Activated CD8-positive, alpha-beta memory T cell treated with anti-CD3 and anti-CD28 coated beads for 48 hours (primary cell): ENCODE data around the gene KCNQ1.

Experiments
- DNase-seq, 3 experiments: peaks; one replicate each; pipeline ENCODE4 v3.0.0-alpha.2; 2020; ENCODE audit warnings: low read depth in 2 of 3, low spot score in 2 of 3

KCNQ1 gene

DNA sequence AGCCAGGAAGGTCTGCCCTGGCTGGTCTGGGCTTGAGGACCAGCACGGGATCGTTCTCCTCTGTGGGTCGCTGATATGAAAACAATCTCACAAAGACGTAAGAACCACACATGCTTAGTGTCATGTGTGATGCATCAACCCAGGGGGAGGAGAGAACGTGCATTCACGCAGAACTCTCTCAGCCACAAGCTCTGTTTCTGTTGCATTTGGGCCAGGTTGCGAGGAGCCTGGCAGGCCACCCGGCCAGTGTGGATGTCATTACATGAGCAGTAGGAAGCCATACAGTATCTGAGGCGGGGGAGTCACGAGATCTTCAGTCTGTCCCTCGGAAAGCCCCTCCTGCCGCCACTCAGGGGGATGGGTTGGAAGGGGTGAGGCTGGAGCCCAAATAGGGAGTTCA, 308.1 kb downstream of the KCNQ1 start:
- no peak for DNase-seq

DNA sequence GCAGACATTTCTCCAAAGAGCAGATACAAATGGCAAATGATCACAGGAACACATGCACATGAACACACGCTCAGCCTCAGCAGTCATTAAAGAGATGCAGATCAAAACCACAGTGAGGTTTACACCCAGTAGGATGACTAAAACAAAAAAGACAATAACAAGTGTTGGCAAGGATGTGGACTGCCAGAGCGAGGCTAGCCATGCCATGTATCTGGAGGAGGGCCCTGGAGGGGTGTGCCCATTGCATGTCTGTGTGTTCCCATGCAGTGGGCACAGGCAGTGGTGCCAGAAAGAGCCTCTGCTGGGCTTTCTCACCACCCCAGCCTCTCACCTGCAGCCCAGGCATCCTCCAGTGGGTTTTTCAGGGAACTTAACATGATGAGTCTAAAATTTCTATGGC, 309.2 kb downstream of the KCNQ1 start:
- DNase-seq: no peak

DNA sequence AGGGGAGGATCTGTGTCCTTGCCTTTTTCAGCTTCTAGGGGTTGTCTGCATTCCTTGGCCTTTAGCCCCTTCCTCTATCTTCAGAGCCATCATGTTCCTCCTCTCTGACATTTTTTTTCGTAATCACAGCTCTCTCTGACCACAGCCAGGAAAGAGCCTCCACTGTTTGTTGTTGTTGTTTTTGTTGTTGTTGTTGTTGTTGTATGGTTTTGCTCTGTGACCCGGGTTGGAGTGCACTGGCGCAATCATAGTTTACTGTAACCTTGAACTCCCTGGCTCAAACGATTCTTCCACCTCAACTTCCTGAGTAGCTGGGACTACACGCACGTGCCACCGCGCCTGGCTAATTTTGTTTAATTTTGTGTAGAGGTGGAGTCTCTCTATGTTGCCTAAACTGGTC, 310.3 kb downstream of the KCNQ1 start:
- DNase-seq: no peak

DNA sequence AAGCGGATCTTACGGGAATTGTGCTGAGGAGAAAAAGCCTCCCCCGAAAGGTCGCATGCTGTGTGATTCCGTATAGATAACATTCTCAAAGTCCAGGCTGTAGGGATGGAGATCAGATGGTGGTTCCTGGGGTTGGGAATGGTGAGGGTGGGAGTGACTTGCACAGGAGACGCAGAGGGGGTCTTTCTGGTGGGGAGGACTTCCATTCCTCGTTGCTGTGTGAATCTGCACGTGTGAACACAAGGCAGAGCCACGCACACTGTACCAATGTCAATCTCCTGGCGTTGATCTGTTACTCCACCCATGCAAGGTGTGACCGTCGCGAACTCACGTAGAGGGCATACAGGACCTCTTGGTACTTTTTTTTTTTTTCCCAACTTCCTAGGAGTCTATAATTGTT, 313.9 kb downstream of the KCNQ1 start:
- no peak for DNase-seq

DNA sequence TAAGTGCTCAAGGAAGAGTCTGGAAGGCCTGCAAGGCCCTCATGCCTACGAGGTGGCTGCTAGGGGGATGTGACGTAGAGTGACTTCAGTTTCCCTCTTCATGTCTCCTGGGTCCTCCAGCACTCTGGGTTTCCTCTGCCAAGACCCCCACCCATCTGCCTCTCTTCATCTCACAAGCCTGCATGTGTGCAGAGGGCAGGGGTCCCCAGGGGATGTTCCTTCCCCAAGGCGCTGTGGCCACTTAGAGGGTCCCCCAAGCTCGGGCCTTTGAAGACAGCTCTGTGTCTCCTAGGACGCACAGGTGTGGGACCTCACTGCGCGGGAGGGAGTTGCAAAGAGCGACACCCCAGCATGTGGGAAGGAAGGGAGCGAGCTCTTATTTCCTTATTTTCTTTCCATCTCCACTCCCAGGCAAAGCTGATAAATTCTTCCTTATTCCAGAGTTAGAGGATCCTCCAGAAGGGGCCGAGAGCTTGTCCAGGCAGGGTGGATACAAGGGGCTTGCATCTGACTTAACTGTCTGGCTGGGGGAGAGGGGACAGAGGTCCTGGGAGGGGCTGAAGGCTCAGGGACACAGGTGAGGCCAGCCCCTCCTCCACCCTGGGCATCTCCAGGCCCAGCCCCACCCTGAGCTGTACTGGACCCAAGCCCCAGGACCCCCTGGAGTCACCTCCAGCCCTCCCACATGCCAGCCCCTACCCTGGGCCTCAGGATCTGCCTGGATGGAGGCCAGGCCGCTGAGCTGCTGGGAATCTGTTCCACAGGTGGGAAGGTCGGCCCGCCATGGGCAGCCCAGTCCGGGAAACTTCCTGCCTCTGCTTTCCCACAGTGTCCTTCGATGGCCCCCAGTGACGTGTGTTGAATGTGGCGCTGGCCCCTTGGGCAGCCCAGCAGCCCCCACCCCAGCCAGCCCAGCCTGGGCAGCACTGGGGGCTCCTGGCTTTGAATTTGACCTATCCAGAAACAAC, 314.7 kb downstream of the KCNQ1 start:
- no peak for DNase-seq

DNA sequence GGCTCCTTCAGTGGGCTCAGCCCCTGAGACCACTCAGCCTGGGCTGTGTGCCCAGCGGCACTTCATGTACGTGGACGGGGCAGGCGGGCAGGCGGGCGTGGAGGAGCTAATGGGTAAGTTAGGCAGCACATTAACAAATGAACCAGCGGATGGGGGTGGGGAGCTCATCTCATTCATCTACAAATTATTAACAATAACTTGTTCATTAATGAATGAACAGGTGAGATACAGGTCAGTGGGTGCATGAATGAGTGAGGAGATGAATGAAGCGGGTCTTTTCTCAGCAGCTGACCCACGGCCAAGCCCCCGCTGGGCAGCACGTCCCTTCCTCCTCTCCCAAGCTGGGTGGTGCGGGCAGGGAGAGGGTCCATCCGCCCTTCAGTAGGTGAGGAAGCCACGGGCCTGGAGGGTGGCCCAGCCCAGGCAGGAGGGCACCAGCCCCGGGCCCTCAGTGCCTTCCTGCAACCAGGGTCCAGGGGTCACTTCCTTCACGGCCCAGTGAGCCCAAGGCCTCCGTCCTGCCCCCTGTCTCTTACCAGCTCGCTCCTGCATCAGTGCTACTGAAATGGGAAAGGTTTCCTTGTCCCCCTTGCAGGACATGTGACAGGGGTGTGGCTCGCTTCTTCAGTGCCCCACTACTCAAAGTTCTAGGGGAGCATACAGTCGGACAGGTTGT, 315.5 kb downstream of the KCNQ1 start:
- DNase-seq: no peak

DNA sequence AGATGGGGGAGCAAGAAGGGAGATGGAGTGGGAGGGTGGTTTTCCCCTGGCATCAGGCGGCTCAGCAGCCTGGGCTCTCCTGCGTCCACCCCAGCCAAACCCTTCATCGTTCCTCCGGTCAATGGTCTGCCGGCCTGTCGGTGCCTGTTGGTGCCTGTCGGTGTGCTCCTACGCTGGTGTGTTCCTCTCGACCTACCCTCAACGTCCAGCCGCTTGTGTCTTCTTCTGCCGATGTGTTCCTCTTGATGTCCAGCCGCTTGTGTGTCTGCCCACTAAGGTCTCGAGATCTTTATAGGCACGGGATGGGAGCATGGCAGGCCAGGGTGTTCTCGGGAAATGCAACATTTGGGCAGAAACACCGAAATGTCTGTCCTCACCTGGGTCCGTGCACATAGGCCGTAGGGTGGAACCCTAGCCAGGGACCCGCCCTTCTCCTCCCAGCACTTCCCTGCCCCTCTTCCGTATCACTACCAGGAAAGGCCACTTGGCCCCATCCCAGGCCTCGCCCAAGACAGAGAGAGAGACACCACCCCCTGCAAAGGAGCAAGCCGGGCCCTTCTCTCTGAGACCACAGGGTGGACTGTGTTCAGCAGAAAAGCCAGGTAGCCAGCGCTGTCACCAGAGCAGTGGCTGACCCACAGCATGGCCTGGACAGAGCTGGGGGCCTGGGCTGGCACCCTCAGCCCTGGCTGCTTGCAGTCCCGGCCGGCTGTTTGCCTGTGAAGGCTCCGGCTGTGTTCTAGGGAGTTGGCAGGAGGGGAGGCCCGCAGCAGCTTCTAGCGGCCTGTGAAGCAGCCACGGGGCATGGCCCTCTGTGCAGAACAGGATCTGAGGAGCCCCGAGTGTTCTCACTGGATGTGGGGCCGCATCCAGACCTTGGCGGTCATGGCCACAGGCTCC, 316.6 kb downstream of the KCNQ1 start:
- DNase-seq: no peak

DNA sequence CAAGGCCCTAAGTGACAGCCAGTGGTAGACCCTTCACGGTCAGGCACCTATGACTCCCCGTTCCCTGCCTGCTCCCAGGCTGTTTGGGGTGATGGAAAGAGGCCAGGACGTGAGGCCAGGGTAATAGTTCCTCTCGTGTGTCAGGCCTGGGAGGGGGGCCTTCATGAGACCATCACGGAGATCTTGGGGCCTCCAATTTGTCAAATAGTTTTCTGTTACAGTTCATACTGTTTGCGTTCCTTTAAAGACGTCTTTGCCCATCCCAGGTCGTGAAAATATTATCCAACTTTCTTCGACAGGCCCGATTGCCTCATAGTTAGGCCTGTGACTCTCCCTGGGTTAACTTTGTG, 317.2 kb downstream of the KCNQ1 start:
- DNase-seq: no peak

DNA sequence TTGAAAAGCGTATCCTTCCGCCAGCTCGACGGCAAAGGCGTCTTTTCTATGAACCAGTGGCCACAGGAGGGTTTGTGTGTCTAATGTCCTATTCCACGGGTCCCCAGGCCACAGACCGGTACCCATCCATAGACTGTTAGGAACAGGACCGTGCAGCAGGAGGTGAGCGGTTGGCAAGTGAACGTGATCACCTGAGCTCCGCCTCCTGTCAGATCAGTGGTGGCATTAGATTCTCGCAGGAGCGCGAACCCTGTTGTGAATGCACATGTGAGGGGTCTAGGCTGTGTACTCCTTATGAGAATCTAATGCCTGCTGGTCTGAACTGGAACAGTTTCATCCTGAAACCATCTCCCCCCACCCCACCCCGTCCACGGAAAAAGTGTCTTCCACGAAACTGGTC, 317.6 kb downstream of the KCNQ1 start:
- no peak for DNase-seq

DNA sequence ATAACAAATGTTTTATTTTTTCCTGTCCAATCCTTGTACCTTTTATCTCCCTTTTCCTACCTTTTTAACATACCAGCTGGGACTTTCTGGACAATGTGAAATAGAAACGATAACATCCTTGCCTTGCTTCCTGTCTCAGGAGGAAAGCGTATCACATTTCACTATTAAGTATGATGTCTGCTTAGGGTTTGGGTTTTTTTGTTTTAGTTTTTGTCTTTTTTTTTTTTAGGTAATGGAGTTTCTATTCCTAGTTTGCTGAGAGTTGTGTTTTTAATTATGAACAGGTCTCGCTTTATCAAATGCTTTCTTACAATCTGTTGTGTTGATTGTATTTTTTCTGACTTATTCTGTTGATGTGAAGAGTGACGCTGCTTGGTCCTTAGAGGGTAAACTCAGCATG, 319.2 kb downstream of the KCNQ1 start:
- DNase-seq: no peak

DNA sequence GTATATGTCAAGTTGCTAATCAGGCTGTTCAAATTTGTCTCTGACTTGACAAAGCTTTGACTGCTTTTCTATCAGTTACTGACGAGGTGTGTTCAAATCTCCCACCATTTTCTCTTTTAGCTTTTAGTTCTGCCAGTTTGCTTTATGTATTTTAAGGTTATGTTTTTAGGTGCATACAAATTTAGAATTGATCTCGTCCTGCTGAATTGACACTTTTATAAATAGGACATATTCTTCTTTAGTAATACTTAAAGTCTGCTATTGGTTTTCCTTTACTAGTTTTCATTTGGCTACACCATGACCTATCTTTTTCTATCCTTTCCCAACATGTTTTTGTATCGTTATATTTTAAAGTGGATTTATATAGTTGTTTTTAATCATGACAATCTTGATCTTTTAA, 320.7 kb downstream of the KCNQ1 start:
- no peak for DNase-seq

DNA sequence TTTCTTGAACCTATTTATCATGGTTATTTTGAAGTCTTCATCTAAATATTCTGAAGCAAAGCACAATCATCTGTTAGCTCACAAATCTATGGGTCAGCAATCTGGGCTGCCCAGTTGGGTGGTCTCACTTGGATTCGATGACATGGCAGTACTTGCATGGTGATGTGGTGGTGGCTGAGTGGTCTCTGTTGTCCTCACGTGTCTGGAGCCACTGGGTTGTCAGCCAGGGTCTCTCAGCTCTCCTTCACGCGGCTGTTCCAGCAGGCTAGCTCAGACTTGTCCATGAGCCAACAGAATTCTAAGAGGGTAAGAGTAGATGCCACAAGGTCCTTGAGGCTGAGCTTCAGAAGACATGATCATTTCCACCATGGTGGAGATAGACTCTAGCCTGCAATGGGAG, 321.4 kb downstream of the KCNQ1 start:
- DNase-seq: no peak

DNA sequence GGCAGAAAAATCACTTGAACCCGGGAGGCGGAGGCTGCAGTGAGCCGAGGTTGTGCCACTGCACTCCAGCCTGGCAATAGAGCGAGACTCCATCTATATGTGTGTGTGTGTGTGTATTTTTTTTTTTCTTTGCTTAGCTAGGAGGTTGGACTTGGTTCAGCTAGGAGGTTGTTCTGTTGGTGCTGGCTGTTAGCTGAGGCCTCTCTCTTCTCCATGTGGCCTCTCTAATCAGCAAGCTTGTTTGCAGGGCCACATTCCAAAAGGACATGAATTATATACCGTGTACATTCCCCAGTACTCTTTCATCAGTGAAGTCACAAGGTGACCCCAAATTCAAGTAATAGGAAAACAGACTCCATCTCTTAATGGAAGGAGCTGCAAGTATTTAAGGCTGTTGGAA, 322.3 kb downstream of the KCNQ1 start:
- no peak for DNase-seq

DNA sequence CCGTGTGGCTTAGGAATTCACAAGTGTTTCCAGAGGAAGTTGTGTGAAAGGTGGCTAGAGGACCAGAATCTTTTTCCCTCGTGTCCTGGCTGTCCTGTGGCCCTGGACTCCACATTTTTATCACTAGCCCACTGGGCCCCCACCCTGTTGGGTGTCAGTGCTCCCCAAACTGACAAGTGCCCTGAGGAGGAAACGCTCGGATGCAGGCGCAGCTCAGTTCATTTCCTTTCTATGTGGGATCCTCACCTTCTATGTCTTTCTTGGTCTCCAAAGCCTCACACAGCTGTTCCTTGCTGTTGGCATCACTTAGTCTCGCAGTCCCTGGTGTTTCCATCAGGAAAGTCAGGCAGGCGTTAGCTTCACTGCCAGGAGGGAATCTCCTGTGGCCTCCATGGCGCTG, 323.0 kb downstream of the KCNQ1 start:
- DNase-seq: no peak

DNA sequence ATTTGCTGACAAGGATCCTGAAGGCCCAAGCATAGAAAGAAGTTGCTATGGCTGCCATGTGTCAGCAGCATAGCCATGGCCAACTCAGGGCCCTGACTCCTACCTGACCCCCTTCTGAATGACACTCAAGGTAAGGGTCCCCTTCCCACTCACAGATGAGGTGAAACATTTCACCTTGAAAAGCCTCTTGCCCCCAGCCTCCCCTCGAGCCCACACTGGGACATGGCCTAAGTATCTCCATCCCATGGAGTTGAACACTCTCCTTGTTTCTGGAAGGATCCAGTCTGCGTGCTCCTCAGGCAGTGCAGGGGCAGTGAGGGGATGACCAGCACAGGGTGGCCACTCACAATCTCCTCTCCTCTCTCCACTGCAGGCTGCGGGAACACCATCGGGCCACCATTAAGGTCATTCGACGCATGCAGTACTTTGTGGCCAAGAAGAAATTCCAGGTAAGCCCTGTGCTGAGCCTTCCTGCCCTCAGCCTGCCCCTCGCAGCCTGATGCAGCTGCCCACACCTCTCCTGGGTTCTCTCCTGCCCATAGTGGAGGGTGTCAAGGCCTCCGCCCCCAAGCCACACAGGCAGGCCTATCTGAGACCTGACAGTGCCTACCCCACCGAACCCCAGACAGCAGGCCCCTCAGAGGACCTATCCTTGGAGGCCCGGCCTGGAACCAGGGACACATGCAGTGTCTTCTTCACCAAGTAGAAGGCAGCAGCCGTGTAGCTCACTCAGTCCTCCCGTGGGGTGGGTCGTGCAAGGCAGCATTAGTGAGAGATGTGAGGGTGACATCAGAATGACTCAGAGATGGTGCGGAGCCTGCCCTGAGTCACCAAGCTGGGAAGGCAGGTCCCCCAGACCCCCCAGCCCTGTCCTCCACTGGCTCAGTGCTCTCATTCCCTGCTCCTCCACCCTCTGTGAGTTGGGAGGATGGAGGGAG, 323.9 kb downstream of the KCNQ1 start:
- no peak for DNase-seq

DNA sequence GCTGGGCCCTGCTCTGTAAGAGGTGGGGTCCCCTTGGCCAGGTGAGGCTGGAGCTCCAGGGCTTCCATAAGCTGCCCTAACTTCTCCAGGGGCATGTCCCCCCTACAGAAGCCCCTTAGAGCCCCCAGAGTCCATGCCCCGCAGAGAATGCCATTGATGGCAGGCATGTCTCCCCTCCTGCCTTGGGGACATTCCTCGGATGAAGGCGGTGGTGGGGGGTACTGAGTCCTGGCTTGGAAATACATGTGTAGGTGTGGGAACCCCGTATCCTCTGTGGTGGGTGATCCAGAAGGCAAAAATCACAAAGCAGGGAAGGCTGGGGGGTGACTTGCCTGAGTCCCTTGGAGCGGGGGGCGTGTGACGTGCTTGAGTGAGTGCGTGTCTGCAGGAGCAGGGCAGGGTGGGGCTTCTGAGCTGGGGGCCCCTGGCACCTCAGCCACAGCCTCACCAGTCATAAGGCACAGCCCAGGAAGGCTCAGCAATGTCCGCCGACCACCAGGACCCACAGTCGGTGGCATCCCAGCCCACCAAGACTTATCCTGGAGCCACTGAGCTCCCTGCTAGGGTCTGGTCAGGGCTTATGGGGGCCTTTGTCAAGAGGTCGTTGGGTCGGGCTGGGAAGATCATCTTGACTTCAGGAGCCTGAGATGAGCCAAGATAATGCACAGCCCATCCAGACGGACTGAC, 324.7 kb downstream of the KCNQ1 start:
- DNase-seq: no peak

DNA sequence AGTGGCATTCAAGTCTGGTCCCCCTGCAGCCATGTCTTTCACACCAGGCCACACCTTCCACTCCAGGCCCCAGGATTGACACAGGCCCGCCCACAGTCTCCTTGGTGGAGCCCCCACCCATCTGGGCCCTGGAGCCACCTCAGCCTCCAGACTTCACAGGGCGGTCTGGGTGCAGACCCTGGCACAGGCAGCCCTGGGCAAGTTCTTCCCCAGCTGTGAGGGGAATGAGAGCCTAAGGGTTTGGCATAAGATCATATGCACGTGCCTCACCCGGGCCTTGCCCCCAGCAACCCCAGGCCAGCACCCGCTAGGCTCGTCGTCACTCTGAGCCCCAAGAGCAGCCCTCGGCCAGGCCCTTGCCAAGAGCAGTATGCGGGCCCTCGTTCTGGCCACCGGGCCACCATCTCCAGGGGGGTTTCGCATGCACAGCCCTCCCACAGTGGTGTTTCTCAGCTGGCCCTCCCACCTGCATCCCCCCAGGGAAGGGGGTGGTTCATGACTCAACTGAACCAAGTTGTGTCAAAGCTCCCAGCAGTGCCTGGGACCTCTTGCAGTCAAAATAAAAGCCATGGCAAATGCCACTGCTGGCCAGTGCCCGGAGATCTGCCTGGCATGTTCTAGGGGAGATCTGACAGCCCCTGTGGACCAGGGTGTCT, 325.4 kb downstream of the KCNQ1 start:
- DNase-seq: no peak

DNA sequence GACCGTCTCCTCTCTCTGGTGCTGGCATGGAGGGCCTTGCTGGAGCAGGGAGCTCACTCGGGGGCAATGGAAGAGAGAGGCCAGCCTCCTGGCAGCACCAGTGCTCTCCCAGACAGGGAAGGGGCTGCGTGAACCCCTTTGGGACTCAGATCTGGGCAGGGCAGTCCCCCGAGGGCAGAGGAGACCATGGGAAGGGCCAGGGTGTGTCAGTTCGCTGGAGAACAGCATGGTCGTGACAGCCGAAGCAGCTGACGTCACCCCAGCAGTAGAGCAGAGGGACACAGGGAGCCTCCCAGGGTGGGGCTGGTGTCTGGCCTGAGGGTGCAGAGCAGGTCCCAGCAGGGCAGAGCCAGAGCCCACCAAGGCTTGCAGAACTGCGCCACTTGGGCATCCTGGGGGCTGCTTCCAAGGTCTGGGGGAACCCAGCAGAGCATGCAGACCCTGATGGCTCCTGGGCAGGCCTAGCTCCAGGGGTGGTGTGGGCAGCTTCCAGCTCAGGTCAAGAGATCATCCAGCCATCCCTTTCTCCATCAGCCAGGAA, 326.0 kb downstream of the KCNQ1 start:
- DNase-seq: no peak

DNA sequence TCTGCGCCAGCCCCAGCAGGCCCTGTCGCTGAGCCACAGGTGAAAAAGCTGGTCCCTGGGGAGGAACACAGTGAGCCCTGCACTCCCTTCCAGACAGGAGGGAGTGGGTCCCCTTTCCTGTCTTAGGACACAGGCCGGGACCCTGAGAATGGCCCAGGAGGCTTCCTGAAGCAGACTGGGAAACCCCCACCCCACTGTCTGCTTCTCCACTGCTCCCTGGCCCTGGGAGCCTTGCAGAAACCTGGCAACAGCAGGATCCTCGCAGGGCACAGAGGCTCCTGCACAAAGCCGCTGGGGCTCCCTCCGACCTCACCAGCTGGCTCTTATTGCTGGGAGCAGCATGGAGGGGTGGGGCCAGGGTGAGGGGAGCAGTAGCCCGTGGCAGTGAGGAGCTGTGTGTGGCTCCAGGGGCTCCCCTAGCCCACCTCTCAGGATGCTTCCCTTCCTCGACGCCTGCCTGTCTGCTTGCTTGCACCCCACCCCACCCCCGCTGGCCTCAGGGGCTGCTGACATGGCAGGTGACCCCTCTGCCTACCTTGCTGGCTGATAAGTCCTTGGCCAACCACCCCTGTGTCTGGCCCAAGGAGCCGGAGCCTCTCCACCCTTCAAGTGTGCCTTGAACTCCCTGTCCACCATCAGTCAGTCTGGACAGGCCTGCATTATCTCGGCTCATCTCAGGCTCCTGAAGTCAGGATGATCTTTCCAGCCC, 327.1 kb downstream of the KCNQ1 start:
- no peak for DNase-seq
